Fibroblast of gingiva (primary cell): ENCODE data around the gene ASTN2.
"Not testable (repeated sequence)": the region's sequence is repeated elsewhere in the genome, so short reads cannot be mapped to it uniquely, and the experiment has no call there.

Source experiments
- DNase-seq: peaks from one replicate; pipeline ENCODE4 v3.0.0-alpha.2; 2011; ENCODE audit warnings: low read depth

ASTN2 gene

GRCh38 chr9:116479056-116479544 lies 935.8 kb downstream of the ASTN2 start:
- peak; percentile 32 for DNase-seq

- DNase-seq: no peak
These were observed 937.2 kb downstream of the ASTN2 start for GRCh38 chr9:116477584-116478141.

- no peak for DNase-seq
These were observed 937.9 kb downstream of the ASTN2 start for GRCh38 chr9:116476935-116477381.

GRCh38 chr9:116476002-116476401 lies 938.9 kb downstream of the ASTN2 start:
- DNase-seq: no peak

GRCh38 chr9:116475201-116475600 lies 939.7 kb downstream of the ASTN2 start:
- peak; percentile 13 for DNase-seq

GRCh38 chr9:116471944-116472506 lies 942.8 kb downstream of the ASTN2 start:
- no peak for DNase-seq

GRCh38 chr9:116471093-116471906 lies 943.6 kb downstream of the ASTN2 start:
- DNase-seq: peak; percentile 41

- no peak for DNase-seq
These were observed 945.9 kb downstream of the ASTN2 start for GRCh38 chr9:116468793-116469527.

GRCh38 chr9:116468369-116468768 lies 946.5 kb downstream of the ASTN2 start:
- no peak for DNase-seq

GRCh38 chr9:116467740-116468351 lies 947.0 kb downstream of the ASTN2 start:
- DNase-seq: no peak

- no peak for DNase-seq
These were observed 948.3 kb downstream of the ASTN2 start for GRCh38 chr9:116466271-116467235.

GRCh38 chr9:116465576-116466270 lies 949.1 kb downstream of the ASTN2 start:
- DNase-seq: no peak

- no peak for DNase-seq
These were observed 949.8 kb downstream of the ASTN2 start for GRCh38 chr9:116464987-116465571.

- no peak for DNase-seq
These were observed 950.4 kb downstream of the ASTN2 start for GRCh38 chr9:116464423-116464822.

- DNase-seq: no peak
These were observed 953.2 kb downstream of the ASTN2 start for GRCh38 chr9:116461632-116462031.

- no peak for DNase-seq
These were observed 954.8 kb downstream of the ASTN2 start for GRCh38 chr9:116460026-116460425.

- DNase-seq: no peak
These were observed 955.3 kb downstream of the ASTN2 start for GRCh38 chr9:116459576-116459975.

GRCh38 chr9:116456490-116457088 lies 958.3 kb downstream of the ASTN2 start:
- DNase-seq: no peak

- DNase-seq: not testable (repeated sequence)
These were observed 960.3 kb downstream of the ASTN2 start for GRCh38 chr9:116454539-116454938.
